ENCODE measurements around the gene CHST3. TPM values are rescaled to one million over a fixed set of nuclear protein-coding genes. Genes with fewer than 3 reads are reported as not detected.

CHST3 gene
- total and polyA plus RNA-seq, 10 of the 15 experiments (the other 5 are each of a cell fraction or from before 2014, with no cell fraction given) = 0.03 to 0.50 (median 0.05) TPM; not detected in 2

DNA sequence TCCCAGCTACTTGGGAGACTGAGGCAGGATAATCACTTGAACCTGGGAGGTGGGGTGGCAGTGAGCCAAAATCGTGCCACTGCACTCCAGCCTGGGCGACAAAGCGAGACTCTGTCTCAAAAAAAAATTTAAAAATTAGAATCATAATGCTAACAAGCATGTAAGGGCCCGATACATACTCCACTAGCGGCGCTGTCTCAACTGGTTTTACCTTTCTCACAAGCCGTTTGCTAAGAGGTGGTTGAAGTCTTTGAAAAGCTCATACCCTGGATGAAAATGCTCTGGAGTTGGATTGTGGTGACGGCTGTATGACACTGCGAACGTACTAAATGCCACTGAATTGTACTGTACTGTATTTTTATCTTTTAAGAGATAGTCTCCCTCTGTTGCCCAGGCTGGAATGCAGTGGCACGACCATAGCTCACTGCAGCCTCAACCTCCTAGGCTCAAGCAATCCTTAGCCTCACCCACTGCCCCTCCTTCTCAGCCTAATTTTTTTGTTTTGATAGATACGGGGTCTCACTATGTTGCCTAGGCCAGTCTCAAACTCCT is 94.2 kb downstream of the CHST3 start (continued):
- no peak for TF ChIP-seq ETV6 (conservative IDR thresholded peaks at IDR 0.05 in 1 of 2, IDR thresholded peaks at IDR 0.05 in 1 of 2; ENCODE audit: borderline replicate concordance in 1 of 2, low read depth in 1 of 2)
- no peak for TF ChIP-seq NR2C1 (IDR thresholded peaks at IDR 0.05)
- no peak for TF ChIP-seq JUND (IDR thresholded peaks at IDR 0.05; ENCODE audit: low read depth, low read length)

DNA sequence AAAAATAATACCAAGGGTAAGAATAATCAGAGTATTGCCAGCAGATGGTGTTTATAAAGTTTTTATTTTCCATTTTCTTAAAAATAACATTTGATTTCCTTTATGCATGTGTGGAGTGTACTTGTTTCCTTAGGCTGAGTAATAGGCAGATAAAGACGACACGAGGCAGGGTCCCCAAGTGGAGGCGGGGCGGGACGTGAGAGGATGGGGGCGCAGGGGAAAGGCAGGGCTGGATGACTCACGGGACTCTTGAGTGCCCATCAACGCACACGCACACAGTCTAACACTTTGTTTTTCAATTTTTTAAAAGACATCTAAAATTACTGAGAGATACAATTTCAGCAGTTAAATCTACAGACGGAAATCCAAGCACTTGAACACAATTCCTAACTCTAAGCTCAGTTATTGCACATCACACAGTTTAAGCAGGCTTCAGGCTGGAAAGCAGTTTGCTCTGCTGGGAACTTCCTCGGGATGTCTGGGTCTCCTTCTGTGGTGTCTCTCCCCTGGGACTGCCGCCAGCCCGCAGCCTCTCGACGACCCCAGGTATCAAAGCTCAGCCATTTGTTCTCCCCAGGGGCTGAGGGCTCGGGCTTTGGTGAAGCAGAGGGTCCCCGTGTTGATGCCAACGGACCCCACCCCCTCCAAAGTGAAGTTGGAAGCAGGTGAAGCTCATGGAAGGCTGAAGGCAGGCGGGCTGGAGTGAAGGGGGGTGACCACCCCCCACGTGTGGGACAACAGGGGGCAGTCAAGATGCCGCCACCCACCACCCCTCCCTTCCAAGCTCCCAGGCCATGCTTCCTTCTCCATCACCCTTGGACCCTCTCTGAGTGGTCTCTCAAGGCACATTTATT is 95.0 kb downstream of the CHST3 start:
- Histone ChIP-seq H2AFZ (ENCODE audit: control insufficient read depth, low read depth, low read length) (peak overlapping the region; percentile 42; the same call in 1 of the 2 replicates), H3K36me3 (ENCODE audit: control insufficient read depth in 2 of 2, insufficient read depth in 2 of 2, low read length in 1 of 2) (no peaks in the 10 kb centered on the region), H3K4me1 (ENCODE audit: control insufficient read depth, insufficient read depth, low read length) (peaks cover 14% of the 10 kb centered on the region), H3K27me3 (replicated peaks in 1 of 2; ENCODE audit: control insufficient read depth in 2 of 2, insufficient read depth in 2 of 2, low read length in 1 of 2) (no peaks in the 10 kb centered on the region), H3K9ac (ENCODE audit: control insufficient read depth, insufficient read depth, low read length) (no peak overlapping the region), H3K79me2 (ENCODE audit: control insufficient read depth, insufficient read depth, low read length) (no peaks in the 10 kb centered on the region), H3K27ac (ENCODE audit: control insufficient read depth, insufficient read depth) (no peak overlapping the region), H3K4me2 (ENCODE audit: control insufficient read depth, insufficient read depth) (peak overlapping the region; percentile 24; the same call in 1 of the 2 replicates), H3K4me3 (no peak overlapping the region), H4K20me1 (ENCODE audit: control insufficient read depth, insufficient read depth) (no peaks in the 10 kb centered on the region), H3K9me3 (replicated peaks; ENCODE audit: control insufficient read depth, insufficient read depth, low read length) (no peaks in the 10 kb centered on the region)
- RAD21 ChIA-PET (ENCODE audit: unreplicated experiment) = interaction anchor here (0.6 to 6.1 kb wide), 12 partner anchors 10 to 278 kb away, joined by 3 to 64 read pairs (median 3); no protein-coding TSS in a partner anchor
- no peak for FAIRE-seq
- BruUV-seq (replicated peaks) = no TSS peak
- POLR2A ChIA-PET = interaction anchor here (0.5 to 1.4 kb wide), 4 partner anchors 10 to 740 kb away, joined by 3 to 5 read pairs (median 4); partner anchors contain the start of gene SLC29A3
- SMC1A ChIA-PET (ENCODE audit: uncharacterized antibody, unreplicated experiment) = interaction anchor here (0.8 to 7.2 kb wide), 7 partner anchors 10 to 199 kb away, joined by 3 to 72 read pairs (median 4); partner anchors contain the start of gene ASCC1
- no peak for ATAC-seq
- TF ChIP-seq BRCA1 (IDR thresholded peaks at IDR 0.05; ENCODE audit: low read depth, low read length) = no peak
- peak; percentile 69; the same call in 1 of the 2 replicates for TF ChIP-seq GATAD2B (conservative IDR thresholded peaks at IDR 0.05; ENCODE audit: low read depth)
- TF ChIP-seq NR2F1 (conservative IDR thresholded peaks at IDR 0.05) = 0 out of 2 replicates have a peak, but pooled peaks have one; percentile 29
- TF ChIP-seq CHD4 (IDR thresholded peaks at IDR 0.05) = no peak
- peak; percentile 78 for TF ChIP-seq MEF2B (IDR thresholded peaks at IDR 0.05; ENCODE audit: partially characterized antibody, poor library complexity, severe bottlenecking)
- TF ChIP-seq, protein P1, sequence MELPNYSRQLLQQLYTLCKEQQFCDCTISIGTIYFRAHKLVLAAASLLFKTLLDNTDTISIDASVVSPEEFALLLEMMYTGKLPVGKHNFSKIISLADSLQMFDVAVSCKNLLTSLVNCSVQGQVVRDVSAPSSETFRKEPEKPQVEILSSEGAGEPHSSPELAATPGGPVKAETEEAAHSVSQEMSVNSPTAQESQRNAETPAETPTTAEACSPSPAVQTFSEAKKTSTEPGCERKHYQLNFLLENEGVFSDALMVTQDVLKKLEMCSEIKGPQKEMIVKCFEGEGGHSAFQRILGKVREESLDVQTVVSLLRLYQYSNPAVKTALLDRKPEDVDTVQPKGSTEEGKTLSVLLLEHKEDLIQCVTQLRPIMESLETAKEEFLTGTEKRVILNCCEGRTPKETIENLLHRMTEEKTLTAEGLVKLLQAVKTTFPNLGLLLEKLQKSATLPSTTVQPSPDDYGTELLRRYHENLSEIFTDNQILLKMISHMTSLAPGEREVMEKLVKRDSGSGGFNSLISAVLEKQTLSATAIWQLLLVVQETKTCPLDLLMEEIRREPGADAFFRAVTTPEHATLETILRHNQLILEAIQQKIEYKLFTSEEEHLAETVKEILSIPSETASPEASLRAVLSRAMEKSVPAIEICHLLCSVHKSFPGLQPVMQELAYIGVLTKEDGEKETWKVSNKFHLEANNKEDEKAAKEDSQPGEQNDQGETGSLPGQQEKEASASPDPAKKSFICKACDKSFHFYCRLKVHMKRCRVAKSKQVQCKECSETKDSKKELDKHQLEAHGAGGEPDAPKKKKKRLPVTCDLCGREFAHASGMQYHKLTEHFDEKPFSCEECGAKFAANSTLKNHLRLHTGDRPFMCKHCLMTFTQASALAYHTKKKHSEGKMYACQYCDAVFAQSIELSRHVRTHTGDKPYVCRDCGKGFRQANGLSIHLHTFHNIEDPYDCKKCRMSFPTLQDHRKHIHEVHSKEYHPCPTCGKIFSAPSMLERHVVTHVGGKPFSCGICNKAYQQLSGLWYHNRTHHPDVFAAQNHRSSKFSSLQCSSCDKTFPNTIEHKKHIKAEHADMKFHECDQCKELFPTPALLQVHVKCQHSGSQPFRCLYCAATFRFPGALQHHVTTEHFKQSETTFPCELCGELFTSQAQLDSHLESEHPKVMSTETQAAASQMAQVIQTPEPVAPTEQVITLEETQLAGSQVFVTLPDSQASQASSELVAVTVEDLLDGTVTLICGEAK (IDR thresholded peaks at IDR 0.05; ENCODE audit: borderline replicate concordance) = peak; percentile 38; the same call in 1 of the 2 replicates
- CTCF ChIA-PET = interaction anchor here (0.9 to 4.4 kb wide), 16 partner anchors 9 to 280 kb away, joined by 3 to 62 read pairs (median 4); no protein-coding TSS in a partner anchor
- in situ Hi-C loops (cut with MboI) = no loop called here
- intact Hi-C loops (cut with micrococcal nuclease; ENCODE audit: unreplicated experiment) = no loop called here
- no peak for DNase-seq (ENCODE audit: low read depth, low spot score)
- WGBS (ENCODE audit: insufficient coverage, insufficient replicate concordance, low lambda C conversion rate, missing lambda C conversion rate) = 50% methylated on average over 21 of the region's 21 CpGs

All from GM12878 (cell line).